Endodermal cell (in vitro differentiated cells): Measurements from ENCODE around the gene PRR5L. TPM values are rescaled to one million over a fixed set of nuclear protein-coding genes. Genes with fewer than 3 reads are reported as not detected.

ENCODE experiments used
- DNase-seq: peaks from one replicate; pipeline ENCODE4 v3.0.0-alpha.2; 2017
- H3K27ac ChIP-seq: 2 replicates; pipeline ENCODE4 v1.5.1; 2013; ENCODE audit warnings: mild to moderate bottlenecking, low read depth, low read length, moderate library complexity
- H3K27me3 ChIP-seq: 2 replicates; pipeline ENCODE4 v1.6.1; 2013; ENCODE audit warnings: mild to moderate bottlenecking, low read length, moderate library complexity; ENCODE audit not compliant: insufficient read depth, control insufficient read depth, poor library complexity, severe bottlenecking
- H3K36me3 ChIP-seq: 2 replicates; pipeline ENCODE4 v1.7.0; 2013; ENCODE audit warnings: mild to moderate bottlenecking, low read length, moderate library complexity; ENCODE audit not compliant: control insufficient read depth, insufficient read depth
- H3K4me1 ChIP-seq: one replicate; pipeline ENCODE4 v1.7.0; 2013; ENCODE audit warnings: low read length; ENCODE audit not compliant: control insufficient read depth, insufficient read depth
- H3K4me3 ChIP-seq: 2 replicates; pipeline ENCODE4 v1.5.1; 2013; ENCODE audit warnings: mild to moderate bottlenecking, low read length, moderate library complexity
- H3K9ac ChIP-seq: 2 replicates; pipeline ENCODE4 v1.6.1; 2013; ENCODE audit warnings: mild to moderate bottlenecking, low read length, moderate library complexity; ENCODE audit not compliant: poor library complexity, severe bottlenecking; ENCODE audit errors: extremely low read depth
- H3K9me3 ChIP-seq: 2 replicates; pipeline ENCODE4 v1.6.1; 2013; ENCODE audit warnings: mild to moderate bottlenecking, low read length, moderate library complexity; ENCODE audit not compliant: control insufficient read depth
- H3K27ac Mint-ChIP-seq: 2 replicates; pipeline ENCODE4 v1.8.0; 2020; ENCODE audit warnings: mixed read lengths
- H3K27me3 Mint-ChIP-seq: 2 replicates; pipeline ENCODE4 v1.8.0; 2021; ENCODE audit warnings: mild to moderate bottlenecking, mixed read lengths; ENCODE audit not compliant: insufficient read depth
- H3K36me3 Mint-ChIP-seq: 2 replicates; pipeline ENCODE4 v1.8.0; 2020; ENCODE audit warnings: low read depth, mixed read lengths
- H3K4me1 Mint-ChIP-seq: 2 replicates; pipeline ENCODE4 v1.8.0; 2020; ENCODE audit warnings: mixed read lengths
- H3K4me3 Mint-ChIP-seq: 2 replicates; pipeline ENCODE4 v1.8.0; 2020; ENCODE audit warnings: mild to moderate bottlenecking, moderate library complexity, mixed read lengths
- H3K9me3 Mint-ChIP-seq: 2 replicates; pipeline ENCODE4 v1.8.0; 2020; ENCODE audit warnings: mild to moderate bottlenecking, mixed read lengths
- CTCF ChIP-seq: fragments of 200-600 bp; sonication (generic); conservative IDR thresholded peaks from 2 replicates; pipeline ENCODE4 v1.5.0; 2021; ENCODE audit warnings: antibody characterized with exemption, mild to moderate bottlenecking
- WGBS, 2 experiments: methylation state at CpG; one replicate each; pipeline versions ENCODE4 v1.1.5 to v1.1.7; 2013; ENCODE audit warnings: missing lambda C conversion rate in 2 of 2, mixed read lengths in 1 of 2; ENCODE audit not compliant: insufficient coverage in 1 of 2, insufficient read length in 1 of 2; 5-methylcytosine and 5-hydroxymethylcytosine counted together
- total RNA-seq, 2 donors: library from RNA; stranded (reverse); fragmentation: NEBNext Ultra II Directional in 1 of 2; extraction: Animal tissue kit (Norgen Biotek cat#: 25700) in 1 of 2; gene quantifications; 2 replicates in 1 of 2; 3 replicates in 1 of 2; pipeline ENCODE4 v1.2.1, GENCODE V29; 2021

PRR5L gene
- total RNA-seq, 2 donors from 2014 or later, result 5.3 to 7.2 TPM

- 87 to 100% methylated on average over 3 to 4 of the region's 4 CpGs for whole genome bisulfite sequencing, 2 experiments
- Histone ChIP-seq H3K27ac (no peak overlapping the region), H3K9me3 (no peaks in the 10 kb centered on the region), H3K9ac (no peak overlapping the region), H3K36me3 (no peaks in the 10 kb centered on the region), H3K27me3 (peaks cover 63% of the 10 kb centered on the region), H3K4me3 (no peak overlapping the region), H3K4me1 (no peaks in the 10 kb centered on the region)
- TF ChIP-seq CTCF, result no peak
- Mint-ChIP-seq H3K9me3 (no peaks in the 10 kb centered on the region), H3K27ac (no peak overlapping the region), H3K4me3 (no peak overlapping the region), H3K27me3 (peaks cover 58% of the 10 kb centered on the region), H3K4me1 (no peaks in the 10 kb centered on the region), H3K36me3 (no peaks in the 10 kb centered on the region)
- no peak for DNase-seq
These were observed 16.0 kb downstream of the PRR5L start for GRCh38 chr11:36311926-36312595.

DNA sequence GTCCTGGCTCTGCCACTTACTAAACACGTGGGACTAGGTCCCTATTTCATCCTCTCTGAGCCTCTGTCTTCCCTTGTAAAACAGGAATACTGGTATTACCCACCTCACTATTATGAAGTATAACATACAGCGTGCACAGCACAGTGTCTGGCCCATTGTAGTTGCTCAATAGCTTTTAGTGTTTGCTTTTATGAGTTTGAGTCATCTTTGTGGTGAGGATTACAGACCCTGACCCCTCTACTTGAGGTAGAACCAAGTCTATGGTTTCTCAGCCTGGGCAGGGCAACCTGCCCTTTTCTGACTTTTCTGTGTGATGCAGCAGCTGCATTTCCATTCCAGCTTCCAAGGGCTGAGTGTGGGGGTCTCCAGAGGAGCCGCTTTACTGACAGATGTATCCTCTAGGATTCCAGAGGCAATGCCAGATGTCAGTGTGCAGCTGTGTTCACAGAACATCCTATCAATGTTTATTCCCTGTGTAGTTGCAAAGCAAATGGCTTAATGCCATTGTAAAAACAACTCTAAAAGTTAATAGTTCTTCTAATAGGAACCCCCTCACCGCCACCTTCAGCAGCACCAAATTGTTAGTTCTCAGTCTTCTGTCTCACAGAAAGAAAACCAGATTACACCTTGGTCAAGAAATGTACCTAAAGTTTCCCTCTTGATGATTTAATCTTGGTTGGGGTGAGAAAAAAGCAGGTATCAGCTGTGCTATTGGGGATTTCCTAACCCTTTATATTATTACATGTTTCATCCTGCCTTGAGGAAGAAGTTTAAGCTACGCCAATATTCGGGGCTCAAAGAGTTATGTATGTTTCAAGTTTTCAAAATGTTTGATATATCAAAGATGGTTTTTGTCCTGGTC is 16.8 kb downstream of the PRR5L start:
- Histone ChIP-seq H3K36me3 (no peaks in the 10 kb centered on the region), H3K27ac (no peak overlapping the region), H3K27me3 (peaks cover 69% of the 10 kb centered on the region), H3K4me1 (no peaks in the 10 kb centered on the region), H3K9ac (no peak overlapping the region), H3K4me3 (no peak overlapping the region), H3K9me3 (no peaks in the 10 kb centered on the region)
- no peak overlapping the region for H3K4me3 Mint-ChIP-seq
- no peaks in the 10 kb centered on the region for H3K9me3 Mint-ChIP-seq
- H3K36me3 Mint-ChIP-seq, result no peaks in the 10 kb centered on the region
- no peak for TF ChIP-seq CTCF
- no peak for DNase-seq
- WGBS, 2 experiments, result 82 to 87% methylated on average over 3 to 6 of the region's 6 CpGs
- peaks cover 55% of the 10 kb centered on the region for H3K27me3 Mint-ChIP-seq
- no peaks in the 10 kb centered on the region for H3K4me1 Mint-ChIP-seq
- H3K27ac Mint-ChIP-seq, result no peak overlapping the region

GRCh38 chr11:36313750-36314433 is 17.8 kb downstream of the PRR5L start:
- no peaks in the 10 kb centered on the region for H3K4me1 ChIP-seq
- no peak for TF ChIP-seq CTCF
- no peaks in the 10 kb centered on the region for H3K9me3 ChIP-seq
- H3K9ac ChIP-seq, result no peak overlapping the region
- H3K4me3 ChIP-seq, result no peak overlapping the region
- H3K36me3 Mint-ChIP-seq, result no peaks in the 10 kb centered on the region
- no peaks in the 10 kb centered on the region for H3K36me3 ChIP-seq
- peaks cover 48% of the 10 kb centered on the region for H3K27me3 Mint-ChIP-seq
- DNase-seq, result no peak
- H3K27ac ChIP-seq, result no peak overlapping the region
- peaks cover 59% of the 10 kb centered on the region for H3K27me3 ChIP-seq
- WGBS, 2 experiments, result 88 to 90% methylated on average over 3 of the region's 3 CpGs
- no peaks in the 10 kb centered on the region for H3K9me3 Mint-ChIP-seq
- H3K27ac Mint-ChIP-seq, result no peak overlapping the region
- H3K4me1 Mint-ChIP-seq, result peaks cover under 1% of the 10 kb centered on the region
- no peak overlapping the region for H3K4me3 Mint-ChIP-seq
